ENCODE results near the gene PRKAG2.

DNA sequence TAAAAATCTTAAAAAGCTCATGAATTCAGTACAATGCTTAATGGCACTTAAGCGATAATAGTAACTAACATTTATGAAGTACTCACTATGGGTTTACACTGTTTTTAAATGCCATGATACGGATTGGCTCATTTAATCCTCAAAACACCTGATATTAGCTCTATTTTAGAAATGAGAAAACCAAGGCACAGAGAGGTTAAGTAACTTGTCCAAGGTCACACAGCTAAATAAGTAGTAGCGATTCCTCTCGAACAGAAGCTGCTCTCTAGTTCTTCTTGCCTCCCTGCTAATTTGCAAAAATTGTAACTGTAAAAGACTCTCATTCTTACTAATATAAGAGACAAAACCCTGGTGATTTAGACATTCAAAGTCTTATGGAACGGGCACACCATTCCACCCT is 246.6 kb downstream of the PRKAG2 start:
- TF ChIP-seq HDAC6 (IDR thresholded peaks at IDR 0.05; ENCODE audit: low read depth, low read length), result no peak
- no peak for TF ChIP-seq CTCF (CRISPR knock-in tag; IDR thresholded peaks at IDR 0.05)
- TF ChIP-seq, protein P1, sequence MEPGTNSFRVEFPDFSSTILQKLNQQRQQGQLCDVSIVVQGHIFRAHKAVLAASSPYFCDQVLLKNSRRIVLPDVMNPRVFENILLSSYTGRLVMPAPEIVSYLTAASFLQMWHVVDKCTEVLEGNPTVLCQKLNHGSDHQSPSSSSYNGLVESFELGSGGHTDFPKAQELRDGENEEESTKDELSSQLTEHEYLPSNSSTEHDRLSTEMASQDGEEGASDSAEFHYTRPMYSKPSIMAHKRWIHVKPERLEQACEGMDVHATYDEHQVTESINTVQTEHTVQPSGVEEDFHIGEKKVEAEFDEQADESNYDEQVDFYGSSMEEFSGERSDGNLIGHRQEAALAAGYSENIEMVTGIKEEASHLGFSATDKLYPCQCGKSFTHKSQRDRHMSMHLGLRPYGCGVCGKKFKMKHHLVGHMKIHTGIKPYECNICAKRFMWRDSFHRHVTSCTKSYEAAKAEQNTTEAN (CRISPR knock-in tag; conservative IDR thresholded peaks at IDR 0.05), result no peak
- TF ChIP-seq, protein P2, sequence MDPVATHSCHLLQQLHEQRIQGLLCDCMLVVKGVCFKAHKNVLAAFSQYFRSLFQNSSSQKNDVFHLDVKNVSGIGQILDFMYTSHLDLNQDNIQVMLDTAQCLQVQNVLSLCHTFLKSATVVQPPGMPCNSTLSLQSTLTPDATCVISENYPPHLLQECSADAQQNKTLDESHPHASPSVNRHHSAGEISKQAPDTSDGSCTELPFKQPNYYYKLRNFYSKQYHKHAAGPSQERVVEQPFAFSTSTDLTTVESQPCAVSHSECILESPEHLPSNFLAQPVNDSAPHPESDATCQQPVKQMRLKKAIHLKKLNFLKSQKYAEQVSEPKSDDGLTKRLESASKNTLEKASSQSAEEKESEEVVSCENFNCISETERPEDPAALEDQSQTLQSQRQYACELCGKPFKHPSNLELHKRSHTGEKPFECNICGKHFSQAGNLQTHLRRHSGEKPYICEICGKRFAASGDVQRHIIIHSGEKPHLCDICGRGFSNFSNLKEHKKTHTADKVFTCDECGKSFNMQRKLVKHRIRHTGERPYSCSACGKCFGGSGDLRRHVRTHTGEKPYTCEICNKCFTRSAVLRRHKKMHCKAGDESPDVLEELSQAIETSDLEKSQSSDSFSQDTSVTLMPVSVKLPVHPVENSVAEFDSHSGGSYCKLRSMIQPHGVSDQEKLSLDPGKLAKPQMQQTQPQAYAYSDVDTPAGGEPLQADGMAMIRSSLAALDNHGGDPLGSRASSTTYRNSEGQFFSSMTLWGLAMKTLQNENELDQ (CRISPR knock-in tag; IDR thresholded peaks at IDR 0.05; ENCODE audit: borderline replicate concordance), result no peak
